MM.1S (cell line): Measurements from ENCODE around the gene P2RX3.

Experiments used
- DNase-seq: peaks from one replicate; pipeline ENCODE4 v3.0.0-alpha.2; 2015
- H2AFZ ChIP-seq: fragments of 300-600 bp; sonication (generic); 2 replicates; pipeline ENCODE4 v1.6.0; 2016; ENCODE audit warnings: antibody characterized with exemption, low read length
- H3F3A ChIP-seq: fragments of 300-600 bp; sonication (generic); 2 replicates; pipeline ENCODE4 v1.6.1; 2016; ENCODE audit warnings: mild to moderate bottlenecking, antibody characterized with exemption, low read length, moderate library complexity, mixed read lengths; ENCODE audit not compliant: insufficient read depth
- H3K27ac ChIP-seq: fragments of 300-600 bp; sonication (generic); 2 replicates; pipeline ENCODE4 v1.5.1; 2016; ENCODE audit warnings: mild to moderate bottlenecking, low read length
- H3K27me3 ChIP-seq: fragments of 300-600 bp; sonication (generic); replicated peaks from 2 replicates; pipeline ENCODE4 v1.6.0; 2016; ENCODE audit warnings: low read length; ENCODE audit not compliant: insufficient read depth
- H3K36me3 ChIP-seq: fragments of 300-600 bp; sonication (generic); replicated peaks from 2 replicates; pipeline ENCODE4 v1.6.1; 2016; ENCODE audit warnings: mild to moderate bottlenecking, low read length, mixed read lengths; ENCODE audit not compliant: insufficient read depth
- H3K4me1 ChIP-seq: fragments of 300-600 bp; sonication (generic); 2 replicates; pipeline ENCODE4 v1.6.1; 2016; ENCODE audit warnings: low read length, mixed read lengths
- H3K4me2 ChIP-seq: fragments of 300-600 bp; sonication (generic); 2 replicates; pipeline ENCODE4 v1.6.0; 2016; ENCODE audit warnings: low read depth, low read length
- H3K4me3 ChIP-seq: fragments of 300-600 bp; sonication (generic); 2 replicates; pipeline ENCODE4 v1.5.1; 2016; ENCODE audit warnings: low read length, mixed read lengths
- H3K79me2 ChIP-seq: fragments of 300-600 bp; sonication (generic); 2 replicates; pipeline ENCODE4 v1.6.1; 2016; ENCODE audit warnings: mixed run types, low read length, mixed read lengths
- H3K9ac ChIP-seq: fragments of 300-600 bp; sonication (generic); 2 replicates; pipeline ENCODE4 v1.6.1; 2016; ENCODE audit warnings: low read length, mixed read lengths
- H3K9me2 ChIP-seq: fragments of 300-600 bp; sonication (generic); replicated peaks from 2 replicates; pipeline ENCODE4 v1.6.1; 2016; ENCODE audit warnings: mild to moderate bottlenecking, low read length, mixed read lengths; ENCODE audit not compliant: insufficient read depth
- H3K9me3 ChIP-seq: fragments of 300-600 bp; sonication (generic); replicated peaks from 2 replicates; pipeline ENCODE4 v1.6.1; 2016; ENCODE audit warnings: mild to moderate bottlenecking, low read length, mixed read lengths; ENCODE audit not compliant: insufficient read depth
- H4K20me1 ChIP-seq: fragments of 300-600 bp; sonication (generic); 2 replicates; pipeline ENCODE4 v1.6.1; 2016; ENCODE audit warnings: mild to moderate bottlenecking, low read length, moderate library complexity, mixed read lengths; ENCODE audit not compliant: insufficient read depth
- CTCF ChIP-seq: fragments of 300-600 bp; sonication (generic); IDR thresholded peaks from 2 replicates; pipeline ENCODE4 v1.5.1; 2016; ENCODE audit warnings: antibody characterized with exemption, low read length, mixed read lengths
- EZH2 ChIP-seq: fragments of 300-600 bp; sonication (generic); optimal IDR thresholded peaks from 2 replicates; pipeline ENCODE3; 2017; ENCODE audit warnings: low read depth, mild to moderate bottlenecking, antibody characterized with exemption, low read length, mixed read lengths
- EZH2phosphoT487 ChIP-seq: fragments of 300-600 bp; sonication (generic); IDR thresholded peaks from 2 replicates; pipeline ENCODE4 v1.6.1; 2018; ENCODE audit warnings: antibody characterized with exemption, low read length

P2RX3 gene

GRCh38 chr11:57357310-57357709, 19.2 kb downstream of the P2RX3 start:
- no peak for DNase-seq
- Histone ChIP-seq H4K20me1 (no peaks in the 10 kb centered on the region), H3K9ac (no peak overlapping the region)

GRCh38 chr11:57357856-57358255, 19.7 kb downstream of the P2RX3 start:
- no peaks in the 10 kb centered on the region for H3K9me2 ChIP-seq
- no peak overlapping the region for H2AFZ ChIP-seq
- no peak overlapping the region for H3K9ac ChIP-seq
- H3K27ac ChIP-seq: no peak overlapping the region
- no peaks in the 10 kb centered on the region for H3K79me2 ChIP-seq
- no peak for DNase-seq
- no peaks in the 10 kb centered on the region for H3F3A ChIP-seq
- H4K20me1 ChIP-seq: no peaks in the 10 kb centered on the region
- no peak overlapping the region for H3K4me2 ChIP-seq
- no peaks in the 10 kb centered on the region for H3K4me1 ChIP-seq
- no peaks in the 10 kb centered on the region for H3K27me3 ChIP-seq
- no peaks in the 10 kb centered on the region for H3K9me3 ChIP-seq
- no peaks in the 10 kb centered on the region for H3K36me3 ChIP-seq
- H3K4me3 ChIP-seq: no peak overlapping the region
- no peak for TF ChIP-seq EZH2
- no peak for TF ChIP-seq EZH2phosphoT487
- no peak for TF ChIP-seq CTCF

More at GRCh38 chr11:57357310-57357709, 19.2 kb downstream of the P2RX3 start:
- H3K4me1 ChIP-seq: no peaks in the 10 kb centered on the region
- H3K27me3 ChIP-seq: no peaks in the 10 kb centered on the region
- no peaks in the 10 kb centered on the region for H3K9me3 ChIP-seq
- TF ChIP-seq EZH2phosphoT487 (no peak), CTCF (no peak), EZH2 (no peak)
- no peaks in the 10 kb centered on the region for H3K79me2 ChIP-seq
- no peak overlapping the region for H3K4me2 ChIP-seq
- H3K36me3 ChIP-seq: no peaks in the 10 kb centered on the region
- no peak overlapping the region for H2AFZ ChIP-seq
- no peaks in the 10 kb centered on the region for H3K9me2 ChIP-seq
- H3K4me3 ChIP-seq: no peak overlapping the region
- H3K27ac ChIP-seq: no peak overlapping the region
- no peaks in the 10 kb centered on the region for H3F3A ChIP-seq

- H3K9me3 ChIP-seq: no peaks in the 10 kb centered on the region
- no peak overlapping the region for H2AFZ ChIP-seq
- no peaks in the 10 kb centered on the region for H3F3A ChIP-seq
- no peaks in the 10 kb centered on the region for H3K4me1 ChIP-seq
- TF ChIP-seq CTCF: no peak
- TF ChIP-seq EZH2phosphoT487: no peak
- TF ChIP-seq EZH2: no peak
- no peaks in the 10 kb centered on the region for H4K20me1 ChIP-seq
- H3K9ac ChIP-seq: no peak overlapping the region
- no peak for DNase-seq
- no peak overlapping the region for H3K27ac ChIP-seq
- H3K9me2 ChIP-seq: no peaks in the 10 kb centered on the region
- no peak overlapping the region for H3K4me3 ChIP-seq
- no peaks in the 10 kb centered on the region for H3K36me3 ChIP-seq
- H3K4me2 ChIP-seq: no peak overlapping the region
- no peaks in the 10 kb centered on the region for H3K27me3 ChIP-seq
- H3K79me2 ChIP-seq: no peaks in the 10 kb centered on the region
Measured at GRCh38 chr11:57358543-57358961, 20.4 kb downstream of the P2RX3 start.

- H3K79me2 ChIP-seq: no peaks in the 10 kb centered on the region
- TF ChIP-seq CTCF: no peak
- no peak for TF ChIP-seq EZH2phosphoT487
- H4K20me1 ChIP-seq: no peaks in the 10 kb centered on the region
- H2AFZ ChIP-seq: no peak overlapping the region
- H3K4me1 ChIP-seq: no peaks in the 10 kb centered on the region
- no peaks in the 10 kb centered on the region for H3F3A ChIP-seq
- H3K4me3 ChIP-seq: no peak overlapping the region
- H3K27ac ChIP-seq: no peak overlapping the region
- H3K27me3 ChIP-seq: no peaks in the 10 kb centered on the region
- H3K9me3 ChIP-seq: no peaks in the 10 kb centered on the region
- DNase-seq: no peak
- no peaks in the 10 kb centered on the region for H3K9me2 ChIP-seq
- H3K4me2 ChIP-seq: no peak overlapping the region
- no peaks in the 10 kb centered on the region for H3K36me3 ChIP-seq
- H3K9ac ChIP-seq: no peak overlapping the region
Measured at GRCh38 chr11:57358991-57359390, 20.8 kb downstream of the P2RX3 start.
